Lung (tissue), 12 donors: ENCODE measurements around the gene GPBAR1. TPM values are rescaled to one million over a fixed set of nuclear protein-coding genes. Genes with fewer than 3 reads are reported as not detected.

Experiments
- ATAC-seq: fragments of 200-7000 bp; cut with Tn5 transposase; one replicate; pipeline ENCODE4 v1.9.1; 2020; ENCODE audit warnings: moderate number of reproducible peaks; ENCODE audit not compliant: insufficient read depth, low FRiP score
- DNase-seq, 3 donors: peaks; one replicate each; pipeline ENCODE4 v3.0.0-alpha.2; 2013 to 2017
- H3K27ac ChIP-seq, 2 donors: one replicate each; pipeline ENCODE4 v1.5.1; 2013; ENCODE audit warnings: mild to moderate bottlenecking in 2 of 2, moderate library complexity in 2 of 2, control low read depth in 1 of 2, inconsistent platforms in 1 of 2, low read depth in 1 of 2, low read length in 1 of 2
- H3K27me3 ChIP-seq, 3 donors: one replicate each; pipeline ENCODE4 v1.5.1; 2013; ENCODE audit warnings: low read length in 2 of 3; ENCODE audit not compliant: control insufficient read depth in 3 of 3, insufficient read depth in 3 of 3
- H3K36me3 ChIP-seq, 4 donors: one replicate each; pipeline ENCODE4 v1.5.1; 2013; ENCODE audit warnings: low read length in 4 of 4, mild to moderate bottlenecking in 1 of 4, moderate library complexity in 1 of 4; ENCODE audit not compliant: control insufficient read depth in 4 of 4, insufficient read depth in 4 of 4
- H3K4me1 ChIP-seq, 5 donors: one replicate each; pipeline ENCODE4 v1.5.1; 2013; ENCODE audit warnings: low read length in 5 of 5, mild to moderate bottlenecking in 2 of 5, moderate library complexity in 1 of 5; ENCODE audit not compliant: control insufficient read depth in 5 of 5, insufficient read depth in 5 of 5
- H3K4me3 ChIP-seq: one replicate; pipeline ENCODE4 v1.5.1; 2013; ENCODE audit warnings: mild to moderate bottlenecking, control low read depth, moderate library complexity
- H3K9ac ChIP-seq, 2 donors: one replicate each; pipeline ENCODE4 v1.5.1; 2013; ENCODE audit warnings: low read length in 2 of 2, control low read depth in 1 of 2; ENCODE audit not compliant: insufficient read depth in 1 of 2
- H3K9me3 ChIP-seq, 4 donors: one replicate each; pipeline ENCODE4 v1.5.1; 2013; ENCODE audit warnings: low read length in 3 of 4, mild to moderate bottlenecking in 1 of 4, moderate library complexity in 1 of 4; ENCODE audit not compliant: control insufficient read depth in 4 of 4, insufficient read depth in 3 of 4
- CTCF ChIP-seq: IDR thresholded peaks from 2 replicates; pipeline ENCODE4 v1.5.1; 2012; ENCODE audit warnings: mild to moderate bottlenecking; ENCODE audit errors: control extremely low read depth, extremely low read depth
- WGBS, 2 donors: extraction: QIAGEN DNeasy Blood & Tissue Kit; methylation state at CpG; one replicate each; pipeline ENCODE4 v1.1.7; 2013; 5-methylcytosine and 5-hydroxymethylcytosine counted together
- polyA plus RNA-seq, 2 donors: library from polyadenylated mRNA; stranded (reverse); fragments of 200-250 nt; gene quantifications; one replicate each; pipeline ENCODE4 v1.2.1, GENCODE V29; 2013
- total RNA-seq, 2 donors: library from RNA; depleted of rRNA in 1 of 2; stranded (reverse); fragments of >200 nt in 1 of 2; gene quantifications; one replicate each; pipeline ENCODE4 v1.2.1, GENCODE V29; 2014 to 2021
- donor health status: control.
- donor health status: control.
- donor health status: Bipolar disorder and iron deficiency.
- donor health status: healthy.
- donor health status: DM: yes; HTN: yes; CAD: no.

The GPBAR1 gene
- total and polyA plus RNA-seq, 4 donors, result 0.60 to 3.3 (median 2.1) TPM

DNA sequence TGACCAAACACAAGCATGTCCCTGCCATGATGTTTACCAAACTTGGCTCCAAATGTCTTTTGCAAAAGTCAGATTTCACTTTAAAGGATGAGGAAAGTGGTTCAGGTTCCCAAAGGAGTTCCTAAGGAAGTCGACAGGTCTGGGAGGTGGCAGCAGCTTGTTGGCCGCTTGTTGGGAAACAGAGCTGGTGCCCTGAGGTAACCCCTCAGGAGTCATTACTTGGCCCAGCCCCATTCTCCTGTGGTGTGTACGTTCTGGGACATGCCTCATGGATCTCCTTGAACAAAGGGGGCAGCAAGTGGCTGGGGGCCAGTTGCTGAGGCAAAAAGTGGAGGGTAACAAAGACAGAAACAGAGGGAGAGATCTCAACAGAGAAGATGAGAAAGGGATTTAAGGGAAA lies 20.6 kb downstream of the GPBAR1 start:
- Histone ChIP-seq H3K4me1 (peaks cover 0 to 34% (median 13%) of the 10 kb centered on the region in 5 donors), H3K4me3 (no peak overlapping the region), H3K9ac (no peak overlapping the region), H3K9me3 (no peaks in the 10 kb centered on the region), H3K36me3 (peaks cover 6 to 59% (median 27%) of the 10 kb centered on the region in 4 donors), H3K27ac (peak overlapping the region; percentile 64 to 83), H3K27me3 (no peaks in the 10 kb centered on the region)
- no peak for ATAC-seq
- no peak for DNase-seq
- WGBS, 2 donors, result 65 to 75% methylated on average over 3 of the region's 3 CpGs
- TF ChIP-seq CTCF, result no peak

- ATAC-seq, result no peak
- H3K9me3 ChIP-seq, result no peaks in the 10 kb centered on the region
- H3K9ac ChIP-seq, result peak overlapping the region in 1 of 2 donors; percentile 55
- TF ChIP-seq CTCF, result no peak
- H3K4me3 ChIP-seq, result no peak overlapping the region
- peak; percentile 53 to 79 (median 79) for DNase-seq
- no peaks in the 10 kb centered on the region for H3K27me3 ChIP-seq
- peak overlapping the region; percentile 64 to 83 for H3K27ac ChIP-seq
- H3K4me1 ChIP-seq, result peaks cover 0 to 36% (median 18%) of the 10 kb centered on the region in 5 donors
- peaks cover 6 to 50% (median 25%) of the 10 kb centered on the region in 4 donors for H3K36me3 ChIP-seq
- 54 to 73% methylated on average over 17 of the region's 17 CpGs for WGBS, 2 donors
Measured at GRCh38 chr2:218282173-218282991, 21.6 kb downstream of the GPBAR1 start.

DNA sequence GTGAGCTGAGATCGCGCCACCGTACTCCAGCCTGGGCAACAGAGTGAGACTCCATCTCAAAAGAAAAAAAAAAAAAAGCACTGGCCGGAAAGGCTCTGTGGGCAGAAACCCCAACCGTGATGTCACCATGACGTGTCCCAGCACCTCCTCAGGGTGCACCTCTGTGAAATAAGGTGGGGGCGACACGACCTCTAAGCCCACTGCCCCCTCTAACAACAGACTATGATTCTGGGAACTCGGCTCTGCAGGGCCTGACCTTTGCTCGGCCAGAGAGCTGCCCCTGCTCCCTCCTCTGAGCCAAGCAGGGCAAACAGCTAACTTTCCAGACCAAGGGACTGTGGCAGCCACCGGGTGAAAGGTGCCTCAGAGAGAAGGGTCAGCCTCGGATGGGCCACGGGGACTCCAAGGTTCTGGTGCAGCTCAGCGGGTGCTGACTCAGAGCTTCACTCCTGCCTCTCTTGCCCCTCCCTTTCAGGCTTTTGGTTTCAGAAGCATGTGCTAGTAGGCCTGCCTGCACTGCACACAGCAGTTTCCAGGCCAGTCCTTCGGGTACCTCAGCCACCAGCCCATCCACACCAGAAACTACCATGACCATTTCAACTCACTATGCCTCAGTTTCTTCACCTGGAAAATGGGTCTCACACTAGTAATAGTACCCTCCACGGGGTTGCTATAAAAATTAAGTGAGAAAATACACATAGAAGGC lies 23.4 kb downstream of the GPBAR1 start:
- DNase-seq (no peak), ATAC-seq (no peak)
- H3K27ac ChIP-seq, result peak overlapping the region; percentile 60 to 96
- no peak overlapping the region for H3K4me3 ChIP-seq
- no peak for TF ChIP-seq CTCF
- peaks cover 0 to 40% (median 18%) of the 10 kb centered on the region in 5 donors for H3K4me1 ChIP-seq
- H3K9ac ChIP-seq, result no peak overlapping the region
- WGBS, 2 donors, result 61 to 75% methylated on average over 16 of the region's 16 CpGs
- H3K9me3 ChIP-seq, result no peaks in the 10 kb centered on the region
- no peaks in the 10 kb centered on the region for H3K27me3 ChIP-seq
- H3K36me3 ChIP-seq, result peaks cover 0 to 31% (median 11%) of the 10 kb centered on the region in 4 donors
